Ovary (tissue), 3 donors: ENCODE results near the gene ERFE.

Source experiments
- EP300 ChIP-seq: sonication (generic); formaldehyde crosslinking; IDR thresholded peaks from one replicate; pipeline ENCODE4 v1.6.1; 2017; ENCODE audit warnings: antibody characterized with exemption
- POLR2A ChIP-seq: fragments of 450-650 bp; IDR thresholded peaks from one replicate; pipeline ENCODE4 v1.6.1; 2017; ENCODE audit warnings: antibody characterized with exemption, mild to moderate bottlenecking, moderate library complexity
- TF ChIP-seq, protein P1 (sequence below), 3 donors: fragments of 450-650 bp in 2 of 3; fragments of 200-600 bp in 1 of 3; IDR thresholded peaks; one replicate each; pipeline versions ENCODE4 v1.5.1 to v1.8.0; 2016 to 2022; ENCODE audit warnings: antibody characterized with exemption in 3 of 3, mild to moderate bottlenecking in 1 of 3
- donor health status: DM: no; HTN: no; CAD: no.

DNA sequence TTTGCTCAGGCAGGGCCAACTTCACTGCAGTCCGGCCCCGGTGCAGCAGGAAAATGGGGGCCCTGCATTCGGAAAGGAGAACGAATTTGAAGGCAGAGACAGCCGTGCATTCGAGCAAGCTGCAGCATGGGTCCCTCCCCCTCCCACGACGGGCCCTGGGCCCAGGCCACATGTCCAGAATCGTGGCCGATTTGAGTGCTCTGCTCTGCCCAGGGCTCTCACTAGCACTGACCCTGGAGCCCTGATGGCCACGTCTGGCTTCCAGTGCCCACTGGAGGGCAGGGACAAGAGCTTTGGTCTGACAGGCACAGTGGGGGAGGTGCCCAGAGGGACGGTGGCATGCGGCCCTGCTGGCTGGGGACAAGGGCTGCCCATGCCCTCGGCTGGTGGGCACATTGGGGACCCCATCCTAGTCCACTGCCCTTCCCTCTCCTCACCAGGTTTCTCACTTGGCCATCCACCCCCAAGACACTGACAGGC is 34.7 kb upstream of the ERFE start:
- TF ChIP-seq, protein P1, sequence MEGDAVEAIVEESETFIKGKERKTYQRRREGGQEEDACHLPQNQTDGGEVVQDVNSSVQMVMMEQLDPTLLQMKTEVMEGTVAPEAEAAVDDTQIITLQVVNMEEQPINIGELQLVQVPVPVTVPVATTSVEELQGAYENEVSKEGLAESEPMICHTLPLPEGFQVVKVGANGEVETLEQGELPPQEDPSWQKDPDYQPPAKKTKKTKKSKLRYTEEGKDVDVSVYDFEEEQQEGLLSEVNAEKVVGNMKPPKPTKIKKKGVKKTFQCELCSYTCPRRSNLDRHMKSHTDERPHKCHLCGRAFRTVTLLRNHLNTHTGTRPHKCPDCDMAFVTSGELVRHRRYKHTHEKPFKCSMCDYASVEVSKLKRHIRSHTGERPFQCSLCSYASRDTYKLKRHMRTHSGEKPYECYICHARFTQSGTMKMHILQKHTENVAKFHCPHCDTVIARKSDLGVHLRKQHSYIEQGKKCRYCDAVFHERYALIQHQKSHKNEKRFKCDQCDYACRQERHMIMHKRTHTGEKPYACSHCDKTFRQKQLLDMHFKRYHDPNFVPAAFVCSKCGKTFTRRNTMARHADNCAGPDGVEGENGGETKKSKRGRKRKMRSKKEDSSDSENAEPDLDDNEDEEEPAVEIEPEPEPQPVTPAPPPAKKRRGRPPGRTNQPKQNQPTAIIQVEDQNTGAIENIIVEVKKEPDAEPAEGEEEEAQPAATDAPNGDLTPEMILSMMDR (IDR thresholded peaks at IDR 0.05) = no peak
- TF ChIP-seq EP300 (no peak), POLR2A (no peak)
